ENCODE results near the gene ITGB7.
A peak's percentile ranks its signal among the peaks of the same experiment; 100 is the strongest.

ITGB7 gene

GRCh38 chr12:53190108-53190729 lies 16.8 kb downstream of the ITGB7 start (continued):
- TF ChIP-seq ZNF366 (tag by site-specific recombination; conservative IDR thresholded peaks at IDR 0.05) = 0 out of 2 replicates have a peak, but pooled peaks have one; percentile 25
- TF ChIP-seq ATF2 (tag by site-specific recombination; IDR thresholded peaks at IDR 0.05; ENCODE audit: low read depth) = no peak
- peak; percentile 31; the same call in 1 of the 2 replicates for TF ChIP-seq ZBTB48 (tag by site-specific recombination; IDR thresholded peaks at IDR 0.05)
- no peak for TF ChIP-seq ZBTB1 (tag by site-specific recombination; IDR thresholded peaks at IDR 0.05)
- TF ChIP-seq ZNF423 (tag by site-specific recombination; IDR thresholded peaks at IDR 0.05) = no peak
- TF ChIP-seq ZNF146 (tag by site-specific recombination; IDR thresholded peaks at IDR 0.05) = no peak
- peak; percentile 69 for TF ChIP-seq ZIC2 (tag by site-specific recombination; IDR thresholded peaks at IDR 0.05)
- TF ChIP-seq AEBP2 (tag by site-specific recombination; IDR thresholded peaks at IDR 0.05; ENCODE audit: borderline replicate concordance) = no peak
- no peak for TF ChIP-seq ZNF777 (tag by site-specific recombination; IDR thresholded peaks at IDR 0.05; ENCODE audit: borderline replicate concordance)
- TF ChIP-seq ZBTB10 (tag by site-specific recombination; IDR thresholded peaks at IDR 0.05) = no peak
- TF ChIP-seq OSR2 (tag by site-specific recombination; IDR thresholded peaks at IDR 0.05) = 0 out of 2 replicates have a peak, but pooled peaks have one; percentile 12
- peak; percentile 44; the same call in 1 of the 2 replicates for TF ChIP-seq GLIS1 (tag by site-specific recombination; IDR thresholded peaks at IDR 0.05)
- no peak for TF ChIP-seq KLF8 (tag by site-specific recombination; IDR thresholded peaks at IDR 0.05)
- no peak for TF ChIP-seq HOXA7 (CRISPR knock-in tag; IDR thresholded peaks at IDR 0.05; ENCODE audit: borderline replicate concordance)
- TF ChIP-seq SCRT2 (tag by site-specific recombination; IDR thresholded peaks at IDR 0.05) = peak; percentile 86
- no peak for TF ChIP-seq MZF1 (tag by site-specific recombination; IDR thresholded peaks at IDR 0.05; ENCODE audit: borderline replicate concordance)
- TF ChIP-seq ZSCAN30 (tag by site-specific recombination; IDR thresholded peaks at IDR 0.05) = peak; percentile 27; the same call in 1 of the 2 replicates
- no peak for TF ChIP-seq ZNF571 (tag by site-specific recombination; IDR thresholded peaks at IDR 0.05)

- ChIA-PET POLR2A (interaction anchor here (0.5 to 1.7 kb wide), 6 partner anchors 11 to 116 kb away, joined by 3 to 6 read pairs (median 4); partner anchors contain the start of gene SPRYD3), CTCF (interaction anchor here (0.6 to 7.5 kb wide), 8 partner anchors 12 to 134 kb away, joined by 3 to 94 read pairs (median 6); partner anchors contain the start of gene AAAS)
- Histone ChIP-seq H3K9me3 (ENCODE audit: control insufficient read depth, insufficient read depth, low read depth, low read length) (no peaks in the 10 kb centered on the region), H3K4me1 (ENCODE audit: control insufficient read depth, insufficient read depth, low read length) (no peaks in the 10 kb centered on the region), H3K27ac (ENCODE audit: extremely low read depth, low read depth, low read length) (no peak overlapping the region), H3K36me3 (ENCODE audit: control insufficient read depth in 2 of 2, insufficient read depth in 1 of 2, low read length in 2 of 2) (peaks cover 23 to 84% of the 10 kb centered on the region in 2 experiments), H3K4me3 (ENCODE audit: low read depth, low read length) (no peak overlapping the region)
- TF ChIP-seq ZNF10 (tag by site-specific recombination; IDR thresholded peaks at IDR 0.05) (no peak), ZNF561 (tag by site-specific recombination; IDR thresholded peaks at IDR 0.05; ENCODE audit: borderline replicate concordance) (no peak), ZNF585B (tag by site-specific recombination; IDR thresholded peaks at IDR 0.05) (no peak), ZNF624 (tag by site-specific recombination; IDR thresholded peaks at IDR 0.05) (no peak), ZNF843 (tag by site-specific recombination; IDR thresholded peaks at IDR 0.05) (no peak), ZFP37 (tag by site-specific recombination; IDR thresholded peaks at IDR 0.05) (no peak), ZNF645 (tag by site-specific recombination; IDR thresholded peaks at IDR 0.05) (no peak), ZNF214 (tag by site-specific recombination; IDR thresholded peaks at IDR 0.05; ENCODE audit: borderline replicate concordance) (no peak), ZSCAN16 (tag by site-specific recombination; IDR thresholded peaks at IDR 0.05) (no peak), KLF10 (tag by site-specific recombination; IDR thresholded peaks at IDR 0.05) (no peak), ZNF626 (tag by site-specific recombination; IDR thresholded peaks at IDR 0.05) (no peak), ZNF658 (tag by site-specific recombination; IDR thresholded peaks at IDR 0.05) (no peak), RBAK (tag by site-specific recombination; IDR thresholded peaks at IDR 0.05) (no peak), ZNF777 (tag by site-specific recombination; IDR thresholded peaks at IDR 0.05; ENCODE audit: borderline replicate concordance) (no peak)
These were observed 19.7 kb downstream of the ITGB7 start for GRCh38 chr12:53187145-53187899.
